AG09319 (cell line): ENCODE results near the gene STAB2.
A peak's percentile ranks its signal among the peaks of the same experiment; 100 is the strongest.

ENCODE experiments used
- DNase-seq: peaks from one replicate; pipeline ENCODE4 v3.0.0-alpha.2; 2010; ENCODE audit warnings: low read depth; ENCODE audit errors: extremely low read depth
- TF ChIP-seq, protein P1 (sequence below): IDR thresholded peaks from 2 replicates; pipeline ENCODE4 v1.5.1; 2011; ENCODE audit warnings: low read depth, mild to moderate bottlenecking, inconsistent platforms, low read length, moderate library complexity

The STAB2 gene

DNA sequence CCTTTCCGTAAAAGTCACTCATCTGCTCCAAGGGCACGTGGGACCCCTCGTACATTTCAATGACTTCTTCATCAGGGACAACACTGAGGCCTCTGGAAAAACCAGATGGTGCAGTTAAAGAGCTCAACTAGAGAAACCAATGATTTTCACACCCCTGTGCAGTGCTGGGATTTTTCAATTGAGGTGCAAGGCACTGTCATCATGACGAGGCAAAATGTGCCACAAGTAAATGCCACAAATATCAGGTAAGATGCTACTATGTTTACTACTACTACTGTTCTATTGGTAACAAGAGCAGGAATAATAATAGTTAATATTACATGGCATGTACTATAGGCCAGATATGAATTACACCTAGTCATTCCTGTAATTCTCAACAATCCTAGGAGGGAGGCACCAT lies 211.5 kb downstream of the STAB2 start:
- TF ChIP-seq, protein P1, sequence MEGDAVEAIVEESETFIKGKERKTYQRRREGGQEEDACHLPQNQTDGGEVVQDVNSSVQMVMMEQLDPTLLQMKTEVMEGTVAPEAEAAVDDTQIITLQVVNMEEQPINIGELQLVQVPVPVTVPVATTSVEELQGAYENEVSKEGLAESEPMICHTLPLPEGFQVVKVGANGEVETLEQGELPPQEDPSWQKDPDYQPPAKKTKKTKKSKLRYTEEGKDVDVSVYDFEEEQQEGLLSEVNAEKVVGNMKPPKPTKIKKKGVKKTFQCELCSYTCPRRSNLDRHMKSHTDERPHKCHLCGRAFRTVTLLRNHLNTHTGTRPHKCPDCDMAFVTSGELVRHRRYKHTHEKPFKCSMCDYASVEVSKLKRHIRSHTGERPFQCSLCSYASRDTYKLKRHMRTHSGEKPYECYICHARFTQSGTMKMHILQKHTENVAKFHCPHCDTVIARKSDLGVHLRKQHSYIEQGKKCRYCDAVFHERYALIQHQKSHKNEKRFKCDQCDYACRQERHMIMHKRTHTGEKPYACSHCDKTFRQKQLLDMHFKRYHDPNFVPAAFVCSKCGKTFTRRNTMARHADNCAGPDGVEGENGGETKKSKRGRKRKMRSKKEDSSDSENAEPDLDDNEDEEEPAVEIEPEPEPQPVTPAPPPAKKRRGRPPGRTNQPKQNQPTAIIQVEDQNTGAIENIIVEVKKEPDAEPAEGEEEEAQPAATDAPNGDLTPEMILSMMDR, result no peak
- DNase-seq, result no peak

DNA sequence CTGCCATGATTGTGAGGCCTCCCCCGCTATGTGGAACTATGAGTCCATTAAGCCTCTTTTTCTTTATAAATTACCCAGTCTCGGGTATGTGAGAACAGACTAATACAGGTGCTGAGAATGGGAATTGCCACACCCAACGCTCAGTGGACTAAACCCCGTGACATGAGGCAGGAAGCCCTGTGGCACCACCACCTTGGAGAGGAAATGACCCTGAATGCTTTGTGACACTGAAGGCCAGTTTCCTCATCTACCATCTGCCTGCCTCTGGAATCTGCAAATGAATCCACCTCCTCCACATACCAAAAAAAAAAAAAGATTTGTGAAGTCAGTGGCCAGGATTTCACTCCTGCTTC lies 212.4 kb downstream of the STAB2 start:
- DNase-seq, result no peak
- TF ChIP-seq, protein P1, result no peak

GRCh38 chr12:103799857-103800771 lies 213.0 kb downstream of the STAB2 start:
- DNase-seq, result peak; percentile 23
- TF ChIP-seq, protein P1, result no peak

DNA sequence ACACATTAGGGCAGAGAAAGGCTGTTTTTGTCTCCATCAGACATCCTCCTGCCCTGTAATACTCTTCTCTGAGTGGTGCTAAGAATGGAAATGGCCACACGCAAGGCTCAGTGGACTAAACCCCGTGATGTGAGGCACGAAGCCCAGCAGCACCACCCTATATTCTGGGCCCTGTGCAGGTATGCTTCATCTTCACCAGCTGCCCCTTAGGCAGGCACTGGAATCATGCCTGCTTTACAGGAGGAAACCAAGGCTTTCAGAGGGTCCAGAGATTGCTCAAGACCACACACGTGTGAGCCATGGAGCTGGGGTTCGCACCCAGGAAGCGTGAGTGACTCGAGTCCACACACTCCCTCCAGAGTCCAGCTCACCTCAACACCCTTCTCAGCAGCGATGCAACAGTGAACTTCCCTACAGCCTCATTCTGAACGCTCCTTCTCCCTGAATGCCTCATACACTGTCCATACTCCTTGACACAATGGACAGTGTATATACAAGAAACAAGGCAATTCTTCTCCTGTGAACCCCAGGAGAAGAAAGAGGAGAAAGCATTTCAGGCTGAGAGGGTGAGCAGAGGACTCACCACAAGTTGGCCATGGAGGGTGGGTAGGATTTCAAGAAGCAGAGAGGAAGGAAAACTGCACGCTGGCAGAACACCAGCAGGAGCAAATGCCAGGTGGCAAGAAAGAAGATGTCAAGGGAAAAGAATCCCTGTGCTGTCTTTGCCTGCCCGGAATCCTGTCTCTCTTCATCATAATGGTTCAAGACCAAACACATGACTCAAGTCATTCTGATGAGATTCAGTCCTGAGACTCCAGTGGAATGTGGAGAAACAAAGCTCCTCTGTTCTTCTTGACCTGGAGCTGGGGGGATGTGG lies 214.9 kb downstream of the STAB2 start:
- no peak for DNase-seq

GRCh38 chr12:103802586-103802886 lies 215.5 kb downstream of the STAB2 start:
- TF ChIP-seq, protein P1, result no peak

More for the DNA sequence above, 214.9 kb downstream of the STAB2 start:
- TF ChIP-seq, protein P1, result no peak

DNA sequence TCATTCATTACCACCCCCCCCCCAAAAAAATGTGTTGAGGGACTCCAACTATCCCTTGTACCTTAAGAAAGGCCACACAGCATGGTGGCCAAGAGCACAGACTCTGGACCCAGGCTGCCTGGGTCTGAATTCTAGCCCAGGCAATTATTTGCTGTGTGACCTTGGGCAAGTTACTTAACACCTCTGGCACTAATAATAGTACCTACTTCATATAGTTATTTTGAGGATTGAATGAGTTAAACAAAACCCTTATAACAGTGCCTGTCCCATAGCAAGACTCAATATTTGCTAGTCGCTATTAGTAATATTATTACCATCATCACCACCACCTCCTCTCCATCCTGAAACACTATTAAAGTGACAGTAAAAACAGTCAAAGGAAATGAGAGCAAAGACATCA lies 216.8 kb downstream of the STAB2 start:
- TF ChIP-seq, protein P1, result no peak

More at GRCh38 chr12:103802586-103802886, 215.5 kb downstream of the STAB2 start:
- DNase-seq, result no peak

More for the DNA sequence above, 216.8 kb downstream of the STAB2 start:
- DNase-seq, result no peak
